Common myeloid progenitor, CD34-positive (primary cell): ENCODE measurements around the gene NTNG2.
A peak's percentile ranks its signal among the peaks of the same experiment; 100 is the strongest.

ENCODE experiments used
- CTCF ChIA-PET: fragments of 350-600 bp; sonication (Branson Sonifier 250); formaldehyde crosslinking; loops from one replicate; lab custom pipeline; 2021; ENCODE audit warnings: antibody characterized with exemption; lab: Charles Lee
- POLR2A ChIA-PET: fragments of 350-600 bp; sonication (Branson Sonifier 250); formaldehyde crosslinking; loops from one replicate; lab custom pipeline; 2021; ENCODE audit warnings: antibody characterized with exemption; lab: Charles Lee
- DNase-seq, 3 donors: peaks; one replicate each; pipeline versions ENCODE4 v3.0.0 to v3.0.0-alpha.2; 2013
- H3K27ac ChIP-seq, 2 experiments: 1 replicate in 1 of 2; 2 replicates in 1 of 2; pipeline ENCODE4 v1.7.0; 2013; ENCODE audit warnings: inconsistent platforms in 2 of 2, low read length in 2 of 2, mild to moderate bottlenecking in 2 of 2, low read depth in 1 of 2, moderate library complexity in 1 of 2; ENCODE audit not compliant: severe bottlenecking in 2 of 2, insufficient read depth in 1 of 2, poor library complexity in 1 of 2
- H3K27me3 ChIP-seq, 5 experiments: replicated peaks in 2 of 5; 1 replicate in 3 of 5; 2 replicates in 2 of 5; pipeline versions ENCODE4 v1.6.1 to v1.7.0; 2013; ENCODE audit warnings: low read length in 4 of 5, mild to moderate bottlenecking in 2 of 5, moderate library complexity in 2 of 5, inconsistent platforms in 1 of 5; ENCODE audit not compliant: insufficient read depth in 5 of 5, control insufficient read depth in 4 of 5
- H3K36me3 ChIP-seq, 4 experiments: 1 replicate in 2 of 4; 2 replicates in 2 of 4; pipeline versions ENCODE4 v1.6.1 to v1.7.0; 2013; ENCODE audit warnings: low read length in 3 of 4, control low read depth in 1 of 4, mild to moderate bottlenecking in 1 of 4; ENCODE audit not compliant: control insufficient read depth in 4 of 4, insufficient read depth in 4 of 4
- H3K4me1 ChIP-seq, 4 experiments: 1 replicate in 3 of 4; 2 replicates in 1 of 4; pipeline versions ENCODE4 v1.6.1 to v1.7.1; 2013; ENCODE audit warnings: low read length in 3 of 4, mild to moderate bottlenecking in 3 of 4, control low read depth in 1 of 4, inconsistent platforms in 1 of 4, moderate library complexity in 1 of 4; ENCODE audit not compliant: control insufficient read depth in 4 of 4, insufficient read depth in 4 of 4; ENCODE audit errors: control extremely low read depth in 1 of 4
- H3K4me3 ChIP-seq, 7 experiments: 1 replicate in 4 of 7; 2 replicates in 3 of 7; pipeline versions ENCODE4 v1.5.1 to v1.7.0; 2013; ENCODE audit warnings: mild to moderate bottlenecking in 7 of 7, low read length in 6 of 7, moderate library complexity in 6 of 7, inconsistent platforms in 2 of 7, low read depth in 2 of 7, control low read depth in 1 of 7; ENCODE audit not compliant: insufficient read depth in 4 of 7, control insufficient read depth in 1 of 7; ENCODE audit errors: extremely low read depth in 1 of 7
- H3K9me3 ChIP-seq, 5 experiments: 1 replicate in 4 of 5; 2 replicates in 1 of 5; pipeline versions ENCODE4 v1.6.1 to v1.7.1; 2013; ENCODE audit warnings: low read length in 4 of 5, mild to moderate bottlenecking in 2 of 5, inconsistent platforms in 1 of 5, low read depth in 1 of 5, moderate library complexity in 1 of 5; ENCODE audit not compliant: control insufficient read depth in 4 of 5, insufficient read depth in 2 of 5; ENCODE audit errors: control extremely low read depth in 1 of 5
- WGBS: methylation state at CpG from one replicate; pipeline ENCODE4 v1.1.5; 2013; ENCODE audit not compliant: insufficient coverage; 5-methylcytosine and 5-hydroxymethylcytosine counted together

NTNG2 gene

GRCh38 chr9:132181796-132182313 is 20.0 kb downstream of the NTNG2 start:
- peaks cover 0 to 15% (median 8%) of the 10 kb centered on the region in 4 experiments for H3K4me1 ChIP-seq
- DNase-seq = no peak
- H3K27ac ChIP-seq = no peak overlapping the region
- no peaks in the 10 kb centered on the region for H3K36me3 ChIP-seq
- peaks cover 0 to 30% (median 5%) of the 10 kb centered on the region in 5 experiments for H3K27me3 ChIP-seq
- H3K9me3 ChIP-seq = no peaks in the 10 kb centered on the region
- ChIA-PET CTCF (interaction anchor here (0.7 to 2.1 kb wide), 3 partner anchors 36 to 227 kb away, joined by 3 to 8 read pairs (median 3); no protein-coding TSS in a partner anchor), POLR2A (interaction anchor here (0.6 kb wide), 1 partner anchor 343 kb away, joined by 4 read pairs; no protein-coding TSS in a partner anchor)
- 97% methylated on average over 11 of the region's 19 CpGs for WGBS
- no peak overlapping the region for H3K4me3 ChIP-seq

- Histone ChIP-seq H3K27ac (no peak overlapping the region), H3K27me3 (peaks cover 0 to 33% (median 5%) of the 10 kb centered on the region in 5 experiments), H3K4me1 (peaks cover 0 to 15% (median 8%) of the 10 kb centered on the region in 4 experiments), H3K36me3 (no peaks in the 10 kb centered on the region), H3K9me3 (no peaks in the 10 kb centered on the region), H3K4me3 (no peak overlapping the region)
- CTCF ChIA-PET = interaction anchor here (0.7 to 2.1 kb wide), 4 partner anchors 13 to 228 kb away, joined by 3 to 8 read pairs (median 4); no protein-coding TSS in a partner anchor
- 89% methylated on average over 15 of the region's 18 CpGs for WGBS
- DNase-seq = no peak
- POLR2A ChIA-PET = interaction anchor here (0.6 kb wide), 1 partner anchor 343 kb away, joined by 4 read pairs; no protein-coding TSS in a partner anchor
Measured at GRCh38 chr9:132182314-132183091, 20.6 kb downstream of the NTNG2 start.

GRCh38 chr9:132183134-132183533 is 21.3 kb downstream of the NTNG2 start:
- 79% methylated on average over 9 of the region's 9 CpGs for WGBS
- H3K36me3 ChIP-seq = no peaks in the 10 kb centered on the region
- H3K9me3 ChIP-seq = no peaks in the 10 kb centered on the region
- CTCF ChIA-PET = interaction anchor here (1.8 to 2.1 kb wide), 2 partner anchors 13 to 54 kb away, joined by 5 to 8 read pairs; no protein-coding TSS in a partner anchor
- peaks cover 0 to 15% (median 8%) of the 10 kb centered on the region in 4 experiments for H3K4me1 ChIP-seq
- no peak overlapping the region for H3K4me3 ChIP-seq
- peaks cover 0 to 36% (median 5%) of the 10 kb centered on the region in 5 experiments for H3K27me3 ChIP-seq
- no peak for DNase-seq
- H3K27ac ChIP-seq = no peak overlapping the region
- POLR2A ChIA-PET = no interaction called here

- 89% methylated on average over 4 of the region's 7 CpGs for WGBS
- DNase-seq = no peak
- peaks cover 0 to 15% (median 8%) of the 10 kb centered on the region in 4 experiments for H3K4me1 ChIP-seq
- no peak overlapping the region for H3K27ac ChIP-seq
- peaks cover 0 to 39% (median 5%) of the 10 kb centered on the region in 5 experiments for H3K27me3 ChIP-seq
- H3K4me3 ChIP-seq = no peak overlapping the region
- CTCF ChIA-PET = interaction anchor here (0.9 to 1.8 kb wide), 2 partner anchors 14 to 17 kb away, joined by 3 to 5 read pairs; no protein-coding TSS in a partner anchor
- no peaks in the 10 kb centered on the region for H3K9me3 ChIP-seq
- POLR2A ChIA-PET = no interaction called here
- no peaks in the 10 kb centered on the region for H3K36me3 ChIP-seq
Measured at GRCh38 chr9:132183715-132184114, 21.9 kb downstream of the NTNG2 start.

GRCh38 chr9:132184124-132184523 is 22.3 kb downstream of the NTNG2 start:
- Histone ChIP-seq H3K4me1 (peaks cover 0 to 15% (median 8%) of the 10 kb centered on the region in 4 experiments), H3K27me3 (peaks cover 0 to 38% (median 5%) of the 10 kb centered on the region in 5 experiments), H3K36me3 (no peaks in the 10 kb centered on the region), H3K9me3 (no peaks in the 10 kb centered on the region), H3K27ac (no peak overlapping the region), H3K4me3 (no peak overlapping the region)
- DNase-seq = no peak
- ChIA-PET POLR2A (interaction anchor here (0.9 kb wide), 1 partner anchor 11 kb away, joined by 3 read pairs; no protein-coding TSS in a partner anchor), CTCF (interaction anchor here (0.9 to 1.8 kb wide), 3 partner anchors 14 to 30 kb away, joined by 3 to 5 read pairs (median 3); no protein-coding TSS in a partner anchor)
- 81% methylated on average over 9 of the region's 11 CpGs for WGBS

- H3K27me3 ChIP-seq = peaks cover 0 to 26% (median 2%) of the 10 kb centered on the region in 5 experiments
Measured at GRCh38 chr9:132185073-132186009, 23.5 kb downstream of the NTNG2 start.

More at GRCh38 chr9:132185073-132186009, 23.5 kb downstream of the NTNG2 start:
- Histone ChIP-seq H3K4me1 (peaks cover 0 to 15% (median 8%) of the 10 kb centered on the region in 4 experiments), H3K9me3 (no peaks in the 10 kb centered on the region), H3K27ac (no peak overlapping the region), H3K36me3 (no peaks in the 10 kb centered on the region), H3K4me3 (no peak overlapping the region)
- peak in 1 of 3 donors; percentile 22 for DNase-seq
- ChIA-PET POLR2A (interaction anchor here (0.9 kb wide), 1 partner anchor 10 kb away, joined by 3 read pairs; no protein-coding TSS in a partner anchor), CTCF (interaction anchor here (1.0 to 1.4 kb wide), 2 partner anchors 16 to 29 kb away, joined by 3 read pairs; no protein-coding TSS in a partner anchor)
- WGBS = 33% methylated on average over 8 of the region's 20 CpGs
